Liver (tissue), 9 donors: ENCODE results near the gene DOCK1. TPM values are rescaled to one million over a fixed set of nuclear protein-coding genes. Genes with fewer than 3 reads are reported as not detected.

ENCODE experiments used
- DNase-seq: peaks from one replicate; pipeline ENCODE4 v3.0.0-alpha.2; 2017; ENCODE audit warnings: low spot score
- H3K27ac ChIP-seq, 2 donors: one replicate each; pipeline ENCODE4 v1.7.0; 2013; ENCODE audit warnings: inconsistent platforms in 2 of 2, low read length in 2 of 2, control low read depth in 1 of 2, low read depth in 1 of 2, mild to moderate bottlenecking in 1 of 2
- H3K27me3 ChIP-seq, 4 donors: one replicate each; pipeline versions ENCODE4 v1.6.1 to v1.7.0; 2013; ENCODE audit warnings: low read length in 3 of 4, inconsistent platforms in 1 of 4, mild to moderate bottlenecking in 1 of 4, moderate library complexity in 1 of 4; ENCODE audit not compliant: control insufficient read depth in 4 of 4, insufficient read depth in 4 of 4
- H3K36me3 ChIP-seq, 4 donors: one replicate each; pipeline versions ENCODE4 v1.6.1 to v1.7.0; 2013; ENCODE audit warnings: low read length in 3 of 4, mild to moderate bottlenecking in 3 of 4, low read depth in 1 of 4, moderate library complexity in 1 of 4; ENCODE audit not compliant: control insufficient read depth in 4 of 4, insufficient read depth in 3 of 4
- H3K4me1 ChIP-seq, 4 donors: one replicate each; pipeline versions ENCODE4 v1.6.1 to v1.7.0; 2013; ENCODE audit warnings: low read length in 3 of 4, mild to moderate bottlenecking in 3 of 4, moderate library complexity in 1 of 4; ENCODE audit not compliant: control insufficient read depth in 4 of 4, insufficient read depth in 4 of 4
- H3K4me3 ChIP-seq, 3 donors: one replicate each; pipeline versions ENCODE4 v1.6.1 to v1.7.0; 2013; ENCODE audit warnings: low read length in 3 of 3, control low read depth in 1 of 3, low read depth in 1 of 3, mild to moderate bottlenecking in 1 of 3
- H3K9ac ChIP-seq, 2 donors: one replicate each; pipeline ENCODE4 v1.7.0; 2013; ENCODE audit warnings: low read length in 2 of 2, mild to moderate bottlenecking in 2 of 2, moderate library complexity in 2 of 2, control low read depth in 1 of 2, low read depth in 1 of 2
- H3K9me3 ChIP-seq, 4 donors: one replicate each; pipeline versions ENCODE4 v1.6.1 to v1.7.0; 2013; ENCODE audit warnings: low read length in 3 of 4; ENCODE audit not compliant: control insufficient read depth in 4 of 4
- EGR1 ChIP-seq, 2 donors: IDR thresholded peaks; 2 replicates each; pipeline ENCODE4 v1.6.1; 2016 to 2018; ENCODE audit warnings: antibody characterized with exemption in 2 of 2, low read depth in 2 of 2
- FOXA1 ChIP-seq: IDR thresholded peaks from 2 replicates; pipeline ENCODE4 v1.6.1; 2016; ENCODE audit warnings: antibody characterized with exemption
- FOXA2 ChIP-seq: IDR thresholded peaks from 2 replicates; pipeline ENCODE4 v1.6.1; 2016; ENCODE audit warnings: antibody characterized with exemption
- GABPA ChIP-seq, 2 donors: IDR thresholded peaks in 1 of 2; conservative IDR thresholded peaks in 1 of 2; 2 replicates each; pipeline ENCODE4 v1.6.1; 2016; ENCODE audit warnings: antibody characterized with exemption in 2 of 2, mild to moderate bottlenecking in 1 of 2, moderate library complexity in 1 of 2
- HNF4A ChIP-seq, 2 donors: conservative IDR thresholded peaks; 2 replicates each; pipeline ENCODE4 v1.6.1; 2016; ENCODE audit warnings: antibody characterized with exemption in 2 of 2, mild to moderate bottlenecking in 2 of 2
- HNF4G ChIP-seq: IDR thresholded peaks from 2 replicates; pipeline ENCODE4 v1.6.1; 2016; ENCODE audit warnings: antibody characterized with exemption
- JUND ChIP-seq, 2 donors: IDR thresholded peaks; 2 replicates each; pipeline ENCODE4 v1.6.1; 2016; ENCODE audit warnings: antibody characterized with exemption in 2 of 2
- NR2F2 ChIP-seq: IDR thresholded peaks from 2 replicates; pipeline ENCODE4 v1.6.1; 2016; ENCODE audit warnings: antibody characterized with exemption
- RAD21 ChIP-seq, 2 donors: IDR thresholded peaks; 2 replicates each; pipeline ENCODE4 v1.6.1; 2016; ENCODE audit warnings: antibody characterized with exemption in 2 of 2, mild to moderate bottlenecking in 2 of 2
- RXRA ChIP-seq, 2 donors: IDR thresholded peaks; 2 replicates each; pipeline ENCODE4 v1.6.1; 2017 to 2018; ENCODE audit warnings: antibody characterized with exemption in 2 of 2, mild to moderate bottlenecking in 1 of 2
- SP1 ChIP-seq: IDR thresholded peaks from 2 replicates; pipeline ENCODE4 v1.6.1; 2018; ENCODE audit warnings: antibody characterized with exemption, mild to moderate bottlenecking
- TAF1 ChIP-seq: conservative IDR thresholded peaks from 2 replicates; pipeline ENCODE4 v1.6.1; 2016; ENCODE audit warnings: antibody characterized with exemption, mild to moderate bottlenecking
- YY1 ChIP-seq: IDR thresholded peaks from 2 replicates; pipeline ENCODE4 v1.6.1; 2016; ENCODE audit warnings: antibody characterized with exemption, mild to moderate bottlenecking
- WGBS: extraction: QIAGEN DNeasy Blood & Tissue Kit; methylation state at CpG from one replicate; pipeline ENCODE4 v1.1.7; 2013; 5-methylcytosine and 5-hydroxymethylcytosine counted together
- polyA plus RNA-seq, 2 donors: library from polyadenylated mRNA; stranded (reverse) in 1 of 2; unstranded in 1 of 2; fragments of 200-250 nt in 1 of 2; fragments of >200 nt in 1 of 2; fragmentation: Nextera tagmentation in 1 of 2; extraction: Ambion mirVana in 1 of 2; gene quantifications; one replicate each; pipeline versions ENCODE4 v1.2.1 to v1.2.3, GENCODE V29; 2013 to 2015
- total RNA-seq, 2 donors: library from RNA; depleted of rRNA; stranded (reverse); fragments of >200 nt; gene quantifications; one replicate each; pipeline ENCODE4 v1.2.3, GENCODE V29; 2014
- TF ChIP-seq, protein P1 (sequence below): fragments of 150-350 bp; IDR thresholded peaks from 2 replicates; pipeline ENCODE4 v1.5.1; 2017; ENCODE audit warnings: improper control_type of control experiment, low read depth, low read length; ENCODE audit not compliant: missing input control
- TF ChIP-seq, protein P2 (sequence below): IDR thresholded peaks from 2 replicates; pipeline ENCODE4 v1.6.1; 2016; ENCODE audit warnings: antibody characterized with exemption, mild to moderate bottlenecking
- TF ChIP-seq, protein P3 (sequence below): IDR thresholded peaks from 2 replicates; pipeline ENCODE4 v1.6.1; 2016; ENCODE audit warnings: antibody characterized with exemption
- TF ChIP-seq, protein P4 (sequence below): IDR thresholded peaks from 2 replicates; pipeline ENCODE4 v1.6.1; 2016; ENCODE audit warnings: antibody characterized with exemption
- TF ChIP-seq, protein P5 (sequence below): IDR thresholded peaks from 2 replicates; pipeline ENCODE4 v1.6.1; 2016; ENCODE audit warnings: antibody characterized with exemption
- donor health status: healthy.
- donor health status: healthy.
- donor health status: healthy.
- donor health status: healthy.
- donor health status: healthy.

The DOCK1 gene
- total and polyA plus RNA-seq, 4 donors, result 3.8 to 28.8 (median 9.1) TPM

DNA sequence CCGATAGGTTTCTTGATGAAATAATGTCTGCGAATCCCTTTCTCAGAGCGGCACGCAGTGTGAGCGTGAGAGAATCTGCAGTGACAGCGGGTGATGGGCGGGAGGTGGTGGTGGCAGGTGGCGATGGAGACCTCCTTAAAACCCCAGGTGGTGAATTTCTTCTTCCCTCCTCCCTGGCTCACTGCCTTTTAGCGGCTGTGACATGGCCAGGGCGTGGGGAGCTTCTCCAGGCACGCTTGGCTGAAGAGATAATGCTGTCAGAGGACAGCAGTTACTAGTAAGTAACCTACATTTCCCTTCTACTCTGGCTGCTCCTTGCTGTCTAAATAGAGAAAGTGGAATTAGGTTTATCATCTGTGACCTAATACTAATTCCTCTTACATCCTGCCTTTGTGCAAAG is 432.6 kb downstream of the DOCK1 start:
- Histone ChIP-seq H3K9me3 (no peaks in the 10 kb centered on the region), H3K4me3 (no peak overlapping the region), H3K9ac (no peak overlapping the region), H3K4me1 (no peaks in the 10 kb centered on the region), H3K27me3 (no peaks in the 10 kb centered on the region), H3K27ac (no peak overlapping the region), H3K36me3 (no peaks in the 10 kb centered on the region)
- no peak for TF ChIP-seq TAF1
- TF ChIP-seq HNF4A (conservative IDR thresholded peaks at IDR 0.05), result no peak
- TF ChIP-seq NR2F2, result no peak
- TF ChIP-seq SP1, result no peak
- TF ChIP-seq, protein P1, sequence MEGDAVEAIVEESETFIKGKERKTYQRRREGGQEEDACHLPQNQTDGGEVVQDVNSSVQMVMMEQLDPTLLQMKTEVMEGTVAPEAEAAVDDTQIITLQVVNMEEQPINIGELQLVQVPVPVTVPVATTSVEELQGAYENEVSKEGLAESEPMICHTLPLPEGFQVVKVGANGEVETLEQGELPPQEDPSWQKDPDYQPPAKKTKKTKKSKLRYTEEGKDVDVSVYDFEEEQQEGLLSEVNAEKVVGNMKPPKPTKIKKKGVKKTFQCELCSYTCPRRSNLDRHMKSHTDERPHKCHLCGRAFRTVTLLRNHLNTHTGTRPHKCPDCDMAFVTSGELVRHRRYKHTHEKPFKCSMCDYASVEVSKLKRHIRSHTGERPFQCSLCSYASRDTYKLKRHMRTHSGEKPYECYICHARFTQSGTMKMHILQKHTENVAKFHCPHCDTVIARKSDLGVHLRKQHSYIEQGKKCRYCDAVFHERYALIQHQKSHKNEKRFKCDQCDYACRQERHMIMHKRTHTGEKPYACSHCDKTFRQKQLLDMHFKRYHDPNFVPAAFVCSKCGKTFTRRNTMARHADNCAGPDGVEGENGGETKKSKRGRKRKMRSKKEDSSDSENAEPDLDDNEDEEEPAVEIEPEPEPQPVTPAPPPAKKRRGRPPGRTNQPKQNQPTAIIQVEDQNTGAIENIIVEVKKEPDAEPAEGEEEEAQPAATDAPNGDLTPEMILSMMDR, result no peak
- TF ChIP-seq HNF4G, result no peak
- TF ChIP-seq, protein P2, sequence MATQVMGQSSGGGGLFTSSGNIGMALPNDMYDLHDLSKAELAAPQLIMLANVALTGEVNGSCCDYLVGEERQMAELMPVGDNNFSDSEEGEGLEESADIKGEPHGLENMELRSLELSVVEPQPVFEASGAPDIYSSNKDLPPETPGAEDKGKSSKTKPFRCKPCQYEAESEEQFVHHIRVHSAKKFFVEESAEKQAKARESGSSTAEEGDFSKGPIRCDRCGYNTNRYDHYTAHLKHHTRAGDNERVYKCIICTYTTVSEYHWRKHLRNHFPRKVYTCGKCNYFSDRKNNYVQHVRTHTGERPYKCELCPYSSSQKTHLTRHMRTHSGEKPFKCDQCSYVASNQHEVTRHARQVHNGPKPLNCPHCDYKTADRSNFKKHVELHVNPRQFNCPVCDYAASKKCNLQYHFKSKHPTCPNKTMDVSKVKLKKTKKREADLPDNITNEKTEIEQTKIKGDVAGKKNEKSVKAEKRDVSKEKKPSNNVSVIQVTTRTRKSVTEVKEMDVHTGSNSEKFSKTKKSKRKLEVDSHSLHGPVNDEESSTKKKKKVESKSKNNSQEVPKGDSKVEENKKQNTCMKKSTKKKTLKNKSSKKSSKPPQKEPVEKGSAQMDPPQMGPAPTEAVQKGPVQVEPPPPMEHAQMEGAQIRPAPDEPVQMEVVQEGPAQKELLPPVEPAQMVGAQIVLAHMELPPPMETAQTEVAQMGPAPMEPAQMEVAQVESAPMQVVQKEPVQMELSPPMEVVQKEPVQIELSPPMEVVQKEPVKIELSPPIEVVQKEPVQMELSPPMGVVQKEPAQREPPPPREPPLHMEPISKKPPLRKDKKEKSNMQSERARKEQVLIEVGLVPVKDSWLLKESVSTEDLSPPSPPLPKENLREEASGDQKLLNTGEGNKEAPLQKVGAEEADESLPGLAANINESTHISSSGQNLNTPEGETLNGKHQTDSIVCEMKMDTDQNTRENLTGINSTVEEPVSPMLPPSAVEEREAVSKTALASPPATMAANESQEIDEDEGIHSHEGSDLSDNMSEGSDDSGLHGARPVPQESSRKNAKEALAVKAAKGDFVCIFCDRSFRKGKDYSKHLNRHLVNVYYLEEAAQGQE, result no peak
- no peak for TF ChIP-seq YY1
- TF ChIP-seq RAD21 (IDR thresholded peaks at IDR 0.05), result no peak
- TF ChIP-seq, protein P3, sequence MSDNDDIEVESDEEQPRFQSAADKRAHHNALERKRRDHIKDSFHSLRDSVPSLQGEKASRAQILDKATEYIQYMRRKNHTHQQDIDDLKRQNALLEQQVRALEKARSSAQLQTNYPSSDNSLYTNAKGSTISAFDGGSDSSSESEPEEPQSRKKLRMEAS, result no peak
- TF ChIP-seq, protein P4, sequence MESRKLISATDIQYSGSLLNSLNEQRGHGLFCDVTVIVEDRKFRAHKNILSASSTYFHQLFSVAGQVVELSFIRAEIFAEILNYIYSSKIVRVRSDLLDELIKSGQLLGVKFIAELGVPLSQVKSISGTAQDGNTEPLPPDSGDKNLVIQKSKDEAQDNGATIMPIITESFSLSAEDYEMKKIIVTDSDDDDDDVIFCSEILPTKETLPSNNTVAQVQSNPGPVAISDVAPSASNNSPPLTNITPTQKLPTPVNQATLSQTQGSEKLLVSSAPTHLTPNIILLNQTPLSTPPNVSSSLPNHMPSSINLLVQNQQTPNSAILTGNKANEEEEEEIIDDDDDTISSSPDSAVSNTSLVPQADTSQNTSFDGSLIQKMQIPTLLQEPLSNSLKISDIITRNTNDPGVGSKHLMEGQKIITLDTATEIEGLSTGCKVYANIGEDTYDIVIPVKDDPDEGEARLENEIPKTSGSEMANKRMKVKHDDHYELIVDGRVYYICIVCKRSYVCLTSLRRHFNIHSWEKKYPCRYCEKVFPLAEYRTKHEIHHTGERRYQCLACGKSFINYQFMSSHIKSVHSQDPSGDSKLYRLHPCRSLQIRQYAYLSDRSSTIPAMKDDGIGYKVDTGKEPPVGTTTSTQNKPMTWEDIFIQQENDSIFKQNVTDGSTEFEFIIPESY, result no peak
- no peak for TF ChIP-seq RXRA (IDR thresholded peaks at IDR 0.05)
- no peak for TF ChIP-seq EGR1 (IDR thresholded peaks at IDR 0.05; ENCODE audit: low read depth in 2 of 2)
- no peak for TF ChIP-seq GABPA (IDR thresholded peaks at IDR 0.05 in 1 of 2, conservative IDR thresholded peaks at IDR 0.05 in 1 of 2)
- TF ChIP-seq, protein P5, sequence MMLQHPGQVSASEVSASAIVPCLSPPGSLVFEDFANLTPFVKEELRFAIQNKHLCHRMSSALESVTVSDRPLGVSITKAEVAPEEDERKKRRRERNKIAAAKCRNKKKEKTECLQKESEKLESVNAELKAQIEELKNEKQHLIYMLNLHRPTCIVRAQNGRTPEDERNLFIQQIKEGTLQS, result no peak
- no peak for TF ChIP-seq FOXA1
- TF ChIP-seq JUND (IDR thresholded peaks at IDR 0.05), result no peak
- TF ChIP-seq FOXA2, result no peak
- no peak for DNase-seq
- 92% methylated on average over 11 of the region's 11 CpGs for WGBS
